Central memory CD8-positive, alpha-beta T cell (primary cell): ENCODE data around the gene ZNF79.

Experiments used
- ATAC-seq: fragments of 150-1000 bp; cut with Tn5 transposase; replicated peaks from 2 replicates; pipeline ENCODE4 v1.10.0; 2022; ENCODE audit warnings: mild to moderate bottlenecking, moderate FRiP score, moderate number of reproducible peaks; ENCODE audit not compliant: poor library complexity, severe bottlenecking; ENCODE audit errors: extremely low read depth
- DNase-seq, 2 donors: peaks; one replicate each; pipeline ENCODE4 v3.0.0; 2021; ENCODE audit warnings: low spot score in 2 of 2
- H3K27ac Mint-ChIP-seq: one replicate; pipeline ENCODE4 v1.8.0; 2022; ENCODE audit warnings: low read depth, mild to moderate bottlenecking, moderate library complexity, mixed read lengths
- H3K27me3 Mint-ChIP-seq: one replicate; pipeline ENCODE4 v1.8.0; 2022; ENCODE audit warnings: mixed read lengths
- H3K36me3 Mint-ChIP-seq: one replicate; pipeline ENCODE4 v1.8.0; 2022; ENCODE audit warnings: mild to moderate bottlenecking, moderate library complexity, mixed read lengths; ENCODE audit not compliant: insufficient read depth
- H3K4me1 Mint-ChIP-seq: one replicate; pipeline ENCODE4 v1.8.0; 2022; ENCODE audit warnings: mixed read lengths
- H3K4me3 Mint-ChIP-seq: one replicate; pipeline ENCODE4 v1.8.0; 2022; ENCODE audit warnings: mild to moderate bottlenecking, moderate library complexity, mixed read lengths
- H3K9me3 Mint-ChIP-seq: one replicate; pipeline ENCODE4 v1.8.0; 2022; ENCODE audit warnings: mixed read lengths

Gene ZNF79

GRCh38 chr9:127445851-127446712 is 21.9 kb downstream of the ZNF79 start:
- DNase-seq (no peak), ATAC-seq (no peak)
- Mint-ChIP-seq H3K9me3 (no peaks in the 10 kb centered on the region), H3K27me3 (no peaks in the 10 kb centered on the region), H3K36me3 (peaks cover 78% of the 10 kb centered on the region), H3K4me3 (no peak overlapping the region), H3K4me1 (peaks cover 32% of the 10 kb centered on the region), H3K27ac (peak overlapping the region; percentile 5)

- Mint-ChIP-seq H3K27ac (peak overlapping the region; percentile 44), H3K4me3 (no peak overlapping the region), H3K27me3 (no peaks in the 10 kb centered on the region), H3K9me3 (no peaks in the 10 kb centered on the region), H3K4me1 (peaks cover 35% of the 10 kb centered on the region), H3K36me3 (peaks cover 81% of the 10 kb centered on the region)
- DNase-seq: no peak
- no peak for ATAC-seq
Measured at GRCh38 chr9:127446713-127447415, 22.7 kb downstream of the ZNF79 start.

- ATAC-seq (no peak), DNase-seq (no peak)
- no peak overlapping the region for H3K4me3 Mint-ChIP-seq
- H3K9me3 Mint-ChIP-seq: no peaks in the 10 kb centered on the region
- peak overlapping the region; percentile 44 for H3K27ac Mint-ChIP-seq
- peaks cover 79% of the 10 kb centered on the region for H3K36me3 Mint-ChIP-seq
- H3K27me3 Mint-ChIP-seq: no peaks in the 10 kb centered on the region
- peaks cover 42% of the 10 kb centered on the region for H3K4me1 Mint-ChIP-seq
Measured at GRCh38 chr9:127447416-127448111, 23.4 kb downstream of the ZNF79 start.

- ATAC-seq (no peak), DNase-seq (no peak)
- H3K9me3 Mint-ChIP-seq: no peaks in the 10 kb centered on the region
- H3K4me1 Mint-ChIP-seq: peaks cover 43% of the 10 kb centered on the region
- peak overlapping the region; percentile 44 for H3K27ac Mint-ChIP-seq
- H3K27me3 Mint-ChIP-seq: no peaks in the 10 kb centered on the region
- peak overlapping the region; percentile 92 for H3K4me3 Mint-ChIP-seq
- peaks cover 74% of the 10 kb centered on the region for H3K36me3 Mint-ChIP-seq
Measured at GRCh38 chr9:127448112-127448805, 24.1 kb downstream of the ZNF79 start.

- H3K36me3 Mint-ChIP-seq: peaks cover 65% of the 10 kb centered on the region
- no peaks in the 10 kb centered on the region for H3K27me3 Mint-ChIP-seq
- no peak for ATAC-seq
- peak overlapping the region; percentile 92 for H3K4me3 Mint-ChIP-seq
- H3K4me1 Mint-ChIP-seq: peaks cover 43% of the 10 kb centered on the region
- H3K27ac Mint-ChIP-seq: peak overlapping the region; percentile 97
- DNase-seq: no peak
- no peaks in the 10 kb centered on the region for H3K9me3 Mint-ChIP-seq
Measured at GRCh38 chr9:127449332-127449966, 25.3 kb downstream of the ZNF79 start.

- Mint-ChIP-seq H3K27ac (peak overlapping the region; percentile 97), H3K4me3 (peak overlapping the region; percentile 92), H3K9me3 (no peaks in the 10 kb centered on the region), H3K27me3 (no peaks in the 10 kb centered on the region), H3K36me3 (peaks cover 56% of the 10 kb centered on the region), H3K4me1 (peaks cover 46% of the 10 kb centered on the region)
- DNase-seq: no peak
- peak; percentile 5 for ATAC-seq
Measured at GRCh38 chr9:127450243-127450760, 26.1 kb downstream of the ZNF79 start.

GRCh38 chr9:127450830-127451607 is 26.8 kb downstream of the ZNF79 start, which contains the start of the genes LRSAM1 and RPL12:
LRSAM1 (plus strand) TSS chr9:127451510; CDS start chr9:127454528, 3,018 bp downstream.
RPL12 (minus strand) TSS chr9:127451406; CDS start chr9:127451317, 89 bp downstream.
- ATAC-seq: peak; percentile 90
- Mint-ChIP-seq H3K27ac (peak within 1 kb of the TSS; percentile 97), H3K4me3 (peak within 1 kb of the TSS; percentile 92), H3K9me3 (no peaks in the 10 kb centered on the region), H3K27me3 (no peaks in the 10 kb centered on the region), H3K4me1 (peaks cover 52% of the 10 kb centered on the region), H3K36me3 (peaks cover 55% of the 10 kb centered on the region)
- DNase-seq: peak; percentile 98 to 100

- Mint-ChIP-seq H3K36me3 (peaks cover 51% of the 10 kb centered on the region), H3K27ac (peak overlapping the region; percentile 97), H3K27me3 (no peaks in the 10 kb centered on the region), H3K4me1 (peaks cover 52% of the 10 kb centered on the region), H3K4me3 (peak overlapping the region; percentile 92), H3K9me3 (no peaks in the 10 kb centered on the region)
- ATAC-seq (no peak), DNase-seq (no peak)
Measured at GRCh38 chr9:127451608-127451857, 27.4 kb downstream of the ZNF79 start.

GRCh38 chr9:127451858-127452656 is 27.9 kb downstream of the ZNF79 start:
- Mint-ChIP-seq H3K4me1 (peaks cover 52% of the 10 kb centered on the region), H3K36me3 (peaks cover 48% of the 10 kb centered on the region), H3K27me3 (no peaks in the 10 kb centered on the region), H3K4me3 (peak overlapping the region; percentile 92), H3K9me3 (no peaks in the 10 kb centered on the region), H3K27ac (peak overlapping the region; percentile 97)
- DNase-seq (peak in 1 of 2 donors; percentile 14), ATAC-seq (no peak)

GRCh38 chr9:127452691-127453090 is 28.5 kb downstream of the ZNF79 start:
- Mint-ChIP-seq H3K4me1 (peaks cover 49% of the 10 kb centered on the region), H3K36me3 (peaks cover 47% of the 10 kb centered on the region), H3K4me3 (peak overlapping the region; percentile 92), H3K27me3 (no peaks in the 10 kb centered on the region), H3K9me3 (no peaks in the 10 kb centered on the region), H3K27ac (no peak overlapping the region)
- DNase-seq: no peak
- ATAC-seq: no peak
